HEK293 (cell line): ENCODE results near the gene HOXB7.
A peak's percentile ranks its signal among the peaks of the same experiment; 100 is the strongest.

Experiments used
- BCL11A ChIP-seq: fragments of 450-650 bp; formaldehyde crosslinking; IDR thresholded peaks from 2 replicates; pipeline ENCODE4 v1.5.1; 2016; ENCODE audit warnings: low read depth, missing biosample characterization, missing genetic modification characterization
- BCL6B ChIP-seq: fragments of 450-650 bp; formaldehyde crosslinking; IDR thresholded peaks from 2 replicates; pipeline ENCODE4 v1.5.1; 2017; ENCODE audit warnings: missing biosample characterization, missing genetic modification characterization
- GLI4 ChIP-seq: fragments of 450-650 bp; formaldehyde crosslinking; IDR thresholded peaks from 2 replicates; pipeline ENCODE4 v1.5.1; 2016; ENCODE audit warnings: missing biosample characterization, missing genetic modification characterization
- GLIS1 ChIP-seq: fragments of 450-650 bp; formaldehyde crosslinking; IDR thresholded peaks from 2 replicates; pipeline ENCODE4 v1.5.1; 2016; ENCODE audit warnings: missing biosample characterization, missing genetic modification characterization
- KLF1 ChIP-seq: fragments of 450-650 bp; formaldehyde crosslinking; IDR thresholded peaks from 2 replicates; pipeline ENCODE4 v1.5.1; 2016; ENCODE audit warnings: missing biosample characterization, missing genetic modification characterization
- KLF17 ChIP-seq: fragments of 450-650 bp; formaldehyde crosslinking; IDR thresholded peaks from 2 replicates; pipeline ENCODE4 v1.5.1; 2016; ENCODE audit warnings: missing biosample characterization, missing genetic modification characterization
- MEIS1 ChIP-seq: sonication (generic); formaldehyde crosslinking; IDR thresholded peaks from 2 replicates; pipeline ENCODE4 v1.8.1; 2022; ENCODE audit warnings: missing genetic modification reagents, mild to moderate bottlenecking, borderline replicate concordance
- OVOL3 ChIP-seq: fragments of 450-650 bp; formaldehyde crosslinking; IDR thresholded peaks from 2 replicates; pipeline ENCODE4 v1.5.1; 2016; ENCODE audit warnings: missing biosample characterization, missing genetic modification characterization
- PBX3 ChIP-seq: sonication (generic); formaldehyde crosslinking; IDR thresholded peaks from 2 replicates; pipeline ENCODE4 v1.8.1; 2022; ENCODE audit warnings: mild to moderate bottlenecking, moderate library complexity, missing genetic modification reagents
- ZBTB17 ChIP-seq: fragments of 450-650 bp; formaldehyde crosslinking; IDR thresholded peaks from 2 replicates; pipeline ENCODE4 v1.5.1; 2016; ENCODE audit warnings: missing biosample characterization, missing genetic modification characterization
- ZFP37 ChIP-seq: fragments of 450-650 bp; formaldehyde crosslinking; IDR thresholded peaks from 2 replicates; pipeline ENCODE4 v1.5.1; 2016; ENCODE audit warnings: missing biosample characterization, missing genetic modification characterization
- ZFP41 ChIP-seq: fragments of 450-650 bp; formaldehyde crosslinking; IDR thresholded peaks from 2 replicates; pipeline ENCODE4 v1.5.1; 2016; ENCODE audit warnings: missing biosample characterization, missing genetic modification characterization, borderline replicate concordance
- ZNF112 ChIP-seq: fragments of 450-650 bp; formaldehyde crosslinking; IDR thresholded peaks from 2 replicates; pipeline ENCODE4 v1.5.0; 2017; ENCODE audit warnings: missing biosample characterization, missing genetic modification characterization
- ZNF132 ChIP-seq: fragments of 450-650 bp; formaldehyde crosslinking; IDR thresholded peaks from 2 replicates; pipeline ENCODE4 v1.5.1; 2017; ENCODE audit warnings: missing biosample characterization, missing genetic modification characterization, borderline replicate concordance
- ZNF138 ChIP-seq: fragments of 450-650 bp; formaldehyde crosslinking; IDR thresholded peaks from 2 replicates; pipeline ENCODE4 v1.5.1; 2016; ENCODE audit warnings: missing biosample characterization, missing genetic modification characterization, borderline replicate concordance
- ZNF169 ChIP-seq: fragments of 450-650 bp; formaldehyde crosslinking; IDR thresholded peaks from 2 replicates; pipeline ENCODE4 v1.5.1; 2016; ENCODE audit warnings: missing biosample characterization, missing genetic modification characterization
- ZNF174 ChIP-seq: fragments of 450-650 bp; formaldehyde crosslinking; IDR thresholded peaks from 2 replicates; pipeline ENCODE4 v1.5.0; 2017; ENCODE audit warnings: missing biosample characterization, mild to moderate bottlenecking, missing genetic modification characterization
- ZNF221 ChIP-seq: fragments of 450-650 bp; formaldehyde crosslinking; IDR thresholded peaks from 2 replicates; pipeline ENCODE4 v1.5.1; 2017; ENCODE audit warnings: missing biosample characterization, missing genetic modification characterization, borderline replicate concordance
- ZNF24 ChIP-seq: fragments of 450-650 bp; formaldehyde crosslinking; IDR thresholded peaks from 2 replicates; pipeline ENCODE4 v1.5.1; 2016; ENCODE audit warnings: missing biosample characterization, missing genetic modification characterization
- ZNF302 ChIP-seq: fragments of 450-650 bp; formaldehyde crosslinking; IDR thresholded peaks from 2 replicates; pipeline ENCODE4 v1.5.1; 2016; ENCODE audit warnings: missing biosample characterization, missing genetic modification characterization, low read depth
- ZNF37A ChIP-seq: fragments of 450-650 bp; IDR thresholded peaks from 2 replicates; pipeline ENCODE4 v1.5.1; 2018; ENCODE audit warnings: missing biosample characterization, missing genetic modification characterization
- ZNF404 ChIP-seq: fragments of 450-650 bp; formaldehyde crosslinking; IDR thresholded peaks from 2 replicates; pipeline ENCODE4 v1.5.1; 2017; ENCODE audit warnings: missing biosample characterization, missing genetic modification characterization
- ZNF473 ChIP-seq: fragments of 450-650 bp; formaldehyde crosslinking; IDR thresholded peaks from 2 replicates; pipeline ENCODE4 v1.5.1; 2017; ENCODE audit warnings: missing biosample characterization, missing genetic modification characterization
- ZNF692 ChIP-seq: fragments of 450-650 bp; formaldehyde crosslinking; IDR thresholded peaks from 2 replicates; pipeline ENCODE4 v1.5.1; 2016; ENCODE audit warnings: missing biosample characterization, missing genetic modification characterization
- ZNF777 ChIP-seq: fragments of 450-650 bp; formaldehyde crosslinking; IDR thresholded peaks from 2 replicates; pipeline ENCODE4 v1.5.1; 2017; ENCODE audit warnings: missing biosample characterization, missing genetic modification characterization, borderline replicate concordance
- TF ChIP-seq, protein P1 (sequence below): fragments of 450-650 bp; formaldehyde crosslinking; IDR thresholded peaks from 2 replicates; pipeline ENCODE4 v1.5.1; 2017; ENCODE audit warnings: missing biosample characterization, missing genetic modification characterization
- TF ChIP-seq, protein P2 (sequence below): fragments of 450-650 bp; formaldehyde crosslinking; IDR thresholded peaks from 2 replicates; pipeline ENCODE4 v1.5.1; 2016; ENCODE audit warnings: missing biosample characterization, missing genetic modification characterization, low read depth
- TF ChIP-seq, protein P3 (sequence below): fragments of 450-650 bp; formaldehyde crosslinking; IDR thresholded peaks from 2 replicates; pipeline ENCODE4 v1.5.1; 2016; ENCODE audit warnings: missing biosample characterization, missing genetic modification characterization
- TF ChIP-seq, protein P4 (sequence below): fragments of 450-650 bp; formaldehyde crosslinking; IDR thresholded peaks from 2 replicates; pipeline ENCODE4 v1.5.1; 2016; ENCODE audit warnings: missing biosample characterization, missing genetic modification characterization

The HOXB7 gene

DNA sequence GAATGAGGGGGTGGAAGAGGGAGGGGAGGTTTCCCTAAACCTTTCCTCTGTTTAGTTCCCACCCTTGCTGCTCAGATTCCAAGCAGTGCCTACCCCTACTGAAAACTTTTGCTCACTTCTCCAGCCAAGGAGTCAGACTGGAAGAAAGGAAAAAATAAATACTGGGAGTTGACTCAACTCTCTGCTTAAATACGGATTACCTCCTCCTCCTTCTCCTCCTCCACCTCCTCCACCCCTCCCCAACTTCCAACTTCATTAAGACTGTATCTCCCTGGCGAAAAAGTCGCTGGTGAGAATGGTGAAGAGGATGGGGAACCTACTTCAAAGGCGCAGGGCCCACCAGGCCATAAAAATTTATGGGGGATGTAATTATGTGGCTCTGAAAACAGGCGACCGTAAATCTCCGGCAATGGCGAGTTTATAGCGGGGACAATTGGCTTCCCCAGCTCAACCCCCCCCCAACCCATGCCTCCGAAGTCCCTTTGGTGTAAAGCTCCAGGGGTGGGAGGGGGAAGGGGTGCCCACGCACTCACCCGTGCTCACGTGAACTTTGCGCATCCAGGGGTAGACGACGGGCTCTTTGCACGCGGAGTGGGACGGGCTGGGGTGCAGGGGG is 33.4 kb downstream of the HOXB7 start (continued):
- TF ChIP-seq KLF17 (tag by site-specific recombination) = peak; percentile 98
- no peak for TF ChIP-seq MEIS1 (CRISPR knock-in tag)
- peak; percentile 93; the same call in 1 of the 2 replicates for TF ChIP-seq OVOL3 (tag by site-specific recombination)
- no peak for TF ChIP-seq GLI4 (tag by site-specific recombination)
- peak; percentile 86 for TF ChIP-seq BCL11A (tag by site-specific recombination)
- TF ChIP-seq ZNF302 (tag by site-specific recombination) = no peak
- TF ChIP-seq ZNF221 (tag by site-specific recombination) = 0 out of 2 replicates have a peak, but pooled peaks have one; percentile 39
- no peak for TF ChIP-seq ZNF132 (tag by site-specific recombination)
- no peak for TF ChIP-seq ZNF174 (tag by site-specific recombination)
- no peak for TF ChIP-seq ZNF169 (tag by site-specific recombination)
- peak; percentile 68 for TF ChIP-seq KLF1 (tag by site-specific recombination)
- TF ChIP-seq ZNF777 (tag by site-specific recombination) = no peak
- TF ChIP-seq ZNF692 (tag by site-specific recombination) = peak; percentile 98
- 0 out of 2 replicates have a peak, but pooled peaks have one; percentile 9 for TF ChIP-seq ZNF37A (tag by site-specific recombination)
- no peak for TF ChIP-seq ZNF138 (tag by site-specific recombination)
- TF ChIP-seq PBX3 (CRISPR knock-in tag) = no peak
- TF ChIP-seq ZFP41 = no peak
- TF ChIP-seq, protein P1, sequence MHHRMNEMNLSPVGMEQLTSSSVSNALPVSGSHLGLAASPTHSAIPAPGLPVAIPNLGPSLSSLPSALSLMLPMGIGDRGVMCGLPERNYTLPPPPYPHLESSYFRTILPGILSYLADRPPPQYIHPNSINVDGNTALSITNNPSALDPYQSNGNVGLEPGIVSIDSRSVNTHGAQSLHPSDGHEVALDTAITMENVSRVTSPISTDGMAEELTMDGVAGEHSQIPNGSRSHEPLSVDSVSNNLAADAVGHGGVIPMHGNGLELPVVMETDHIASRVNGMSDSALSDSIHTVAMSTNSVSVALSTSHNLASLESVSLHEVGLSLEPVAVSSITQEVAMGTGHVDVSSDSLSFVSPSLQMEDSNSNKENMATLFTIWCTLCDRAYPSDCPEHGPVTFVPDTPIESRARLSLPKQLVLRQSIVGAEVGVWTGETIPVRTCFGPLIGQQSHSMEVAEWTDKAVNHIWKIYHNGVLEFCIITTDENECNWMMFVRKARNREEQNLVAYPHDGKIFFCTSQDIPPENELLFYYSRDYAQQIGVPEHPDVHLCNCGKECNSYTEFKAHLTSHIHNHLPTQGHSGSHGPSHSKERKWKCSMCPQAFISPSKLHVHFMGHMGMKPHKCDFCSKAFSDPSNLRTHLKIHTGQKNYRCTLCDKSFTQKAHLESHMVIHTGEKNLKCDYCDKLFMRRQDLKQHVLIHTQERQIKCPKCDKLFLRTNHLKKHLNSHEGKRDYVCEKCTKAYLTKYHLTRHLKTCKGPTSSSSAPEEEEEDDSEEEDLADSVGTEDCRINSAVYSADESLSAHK = peak; percentile 98
- TF ChIP-seq, protein P2, sequence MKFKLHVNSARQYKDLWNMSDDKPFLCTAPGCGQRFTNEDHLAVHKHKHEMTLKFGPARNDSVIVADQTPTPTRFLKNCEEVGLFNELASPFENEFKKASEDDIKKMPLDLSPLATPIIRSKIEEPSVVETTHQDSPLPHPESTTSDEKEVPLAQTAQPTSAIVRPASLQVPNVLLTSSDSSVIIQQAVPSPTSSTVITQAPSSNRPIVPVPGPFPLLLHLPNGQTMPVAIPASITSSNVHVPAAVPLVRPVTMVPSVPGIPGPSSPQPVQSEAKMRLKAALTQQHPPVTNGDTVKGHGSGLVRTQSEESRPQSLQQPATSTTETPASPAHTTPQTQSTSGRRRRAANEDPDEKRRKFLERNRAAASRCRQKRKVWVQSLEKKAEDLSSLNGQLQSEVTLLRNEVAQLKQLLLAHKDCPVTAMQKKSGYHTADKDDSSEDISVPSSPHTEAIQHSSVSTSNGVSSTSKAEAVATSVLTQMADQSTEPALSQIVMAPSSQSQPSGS (tag by site-specific recombination) = no peak
- TF ChIP-seq ZNF473 = no peak
- TF ChIP-seq ZFP37 (tag by site-specific recombination) = peak; percentile 25; the same call in 1 of the 2 replicates
- TF ChIP-seq ZNF24 = peak; percentile 94
- TF ChIP-seq, protein P3, sequence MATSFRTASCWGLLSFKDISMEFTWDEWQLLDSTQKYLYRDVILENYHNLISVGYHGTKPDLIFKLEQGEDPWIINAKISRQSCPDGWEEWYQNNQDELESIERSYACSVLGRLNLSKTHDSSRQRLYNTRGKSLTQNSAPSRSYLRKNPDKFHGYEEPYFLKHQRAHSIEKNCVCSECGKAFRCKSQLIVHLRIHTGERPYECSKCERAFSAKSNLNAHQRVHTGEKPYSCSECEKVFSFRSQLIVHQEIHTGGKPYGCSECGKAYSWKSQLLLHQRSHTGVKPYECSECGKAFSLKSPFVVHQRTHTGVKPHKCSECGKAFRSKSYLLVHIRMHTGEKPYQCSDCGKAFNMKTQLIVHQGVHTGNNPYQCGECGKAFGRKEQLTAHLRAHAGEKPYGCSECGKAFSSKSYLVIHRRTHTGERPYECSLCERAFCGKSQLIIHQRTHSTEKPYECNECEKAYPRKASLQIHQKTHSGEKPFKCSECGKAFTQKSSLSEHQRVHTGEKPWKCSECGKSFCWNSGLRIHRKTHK (tag by site-specific recombination) = no peak
- TF ChIP-seq, protein P4, sequence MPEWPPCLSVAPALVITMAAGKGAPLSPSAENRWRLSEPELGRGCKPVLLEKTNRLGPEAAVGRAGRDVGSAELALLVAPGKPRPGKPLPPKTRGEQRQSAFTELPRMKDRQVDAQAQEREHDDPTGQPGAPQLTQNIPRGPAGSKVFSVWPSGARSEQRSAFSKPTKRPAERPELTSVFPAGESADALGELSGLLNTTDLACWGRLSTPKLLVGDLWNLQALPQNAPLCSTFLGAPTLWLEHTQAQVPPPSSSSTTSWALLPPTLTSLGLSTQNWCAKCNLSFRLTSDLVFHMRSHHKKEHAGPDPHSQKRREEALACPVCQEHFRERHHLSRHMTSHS (tag by site-specific recombination) = peak; percentile 96
- TF ChIP-seq BCL6B (tag by site-specific recombination) = peak; percentile 77
- no peak for TF ChIP-seq ZNF404
- peak; percentile 56 for TF ChIP-seq ZBTB17 (tag by site-specific recombination)
- TF ChIP-seq ZNF112 (tag by site-specific recombination) = no peak
- peak; percentile 85 for TF ChIP-seq GLIS1 (tag by site-specific recombination)
